OCI-LY7 (cell line): Measurements from ENCODE around the gene MAP1B. TPM values are rescaled to one million over a fixed set of nuclear protein-coding genes. Genes with fewer than 3 reads are reported as not detected.

Experiments
- BruUV-seq: library from RNA; stranded (reverse); fragments of 400-500 nt; replicated peaks from 2 replicates; lab custom pipeline; 2021; lab: Mats Ljungman, UMichigan
- CTCF ChIA-PET: fragments of 300-600 bp; sonication (Branson Sonifier 250); formaldehyde crosslinking; loops from one replicate; lab custom pipeline; 2022; ENCODE audit warnings: antibody characterized with exemption; ENCODE audit not compliant: unreplicated experiment; lab: Charles Lee
- POLR2A ChIA-PET: fragments of 300-600 bp; sonication (Branson Sonifier 250); formaldehyde crosslinking; loops from one replicate; lab custom pipeline; 2022; ENCODE audit warnings: antibody characterized with exemption; lab: Charles Lee
- DNase-seq: peaks from one replicate; pipeline ENCODE4 v3.0.0-alpha.2; 2015; ENCODE audit warnings: low spot score
- H2AFZ ChIP-seq: fragments of 200-600 bp; sonication (generic), shearing (Covaris generic); 2 replicates; pipeline ENCODE4 v1.6.1; 2014; ENCODE audit warnings: mild to moderate bottlenecking, antibody characterized with exemption, low read length, moderate library complexity
- H3K27ac ChIP-seq: fragments of 200-600 bp; sonication (generic); 2 replicates; pipeline ENCODE4 v1.5.1; 2014; ENCODE audit warnings: mixed run types, low read depth, mild to moderate bottlenecking, moderate library complexity, low read length, inconsistent platforms; ENCODE audit not compliant: poor library complexity, severe bottlenecking
- H3K36me3 ChIP-seq: fragments of 200-600 bp; sonication (generic); 2 replicates; pipeline ENCODE4 v1.6.1; 2014; ENCODE audit warnings: mild to moderate bottlenecking, antibody characterized with exemption, low read length, moderate library complexity, mixed read lengths; ENCODE audit not compliant: insufficient read depth
- H3K4me1 ChIP-seq: fragments of 200-600 bp; sonication (generic); 2 replicates; pipeline ENCODE4 v1.5.1; 2014; ENCODE audit warnings: mild to moderate bottlenecking, low read length; ENCODE audit not compliant: insufficient read depth, poor library complexity, severe bottlenecking
- H3K4me2 ChIP-seq: fragments of 200-600 bp; sonication (generic); 2 replicates; pipeline ENCODE4 v1.6.1; 2014; ENCODE audit warnings: mild to moderate bottlenecking, low read length
- H3K4me3 ChIP-seq: fragments of 200-600 bp; sonication (generic); 2 replicates; pipeline ENCODE4 v1.5.1; 2014; ENCODE audit warnings: mild to moderate bottlenecking, low read depth, low read length; ENCODE audit not compliant: poor library complexity, severe bottlenecking
- H3K79me2 ChIP-seq: fragments of 200-600 bp; sonication (generic); 2 replicates; pipeline ENCODE4 v1.6.1; 2016; ENCODE audit warnings: low read depth, mild to moderate bottlenecking, low read length, moderate library complexity, mixed read lengths; ENCODE audit not compliant: insufficient read depth
- H3K9me2 ChIP-seq: fragments of 200-600 bp; sonication (generic); 2 replicates; pipeline ENCODE4 v1.6.1; 2016; ENCODE audit warnings: mild to moderate bottlenecking, low read length, mixed read lengths; ENCODE audit not compliant: insufficient read depth
- H3K9me3 ChIP-seq: fragments of 200-600 bp; sonication (generic); 2 replicates; pipeline ENCODE4 v1.6.1; 2014; ENCODE audit warnings: mild to moderate bottlenecking, mixed run types, low read length, mixed read lengths
- H4K20me1 ChIP-seq: fragments of 200-600 bp; sonication (generic); 2 replicates; pipeline ENCODE4 v1.6.1; 2014; ENCODE audit warnings: mild to moderate bottlenecking, antibody characterized with exemption, low read length, moderate library complexity, mixed read lengths; ENCODE audit not compliant: insufficient read depth
- CTCF ChIP-seq: fragments of 200-600 bp; sonication (generic); conservative IDR thresholded peaks from 2 replicates; pipeline ENCODE4 v1.5.1; 2014; ENCODE audit warnings: mild to moderate bottlenecking, antibody characterized with exemption, low read length, moderate library complexity, mixed read lengths
- EZH2phosphoT487 ChIP-seq: fragments of 200-600 bp; sonication (generic); IDR thresholded peaks from 2 replicates; pipeline ENCODE4 v1.6.1; 2018; ENCODE audit warnings: low read depth, borderline replicate concordance, mild to moderate bottlenecking, mixed run types, antibody characterized with exemption, low read length, moderate library complexity, mixed read lengths
- intact Hi-C: fragments of 100-400 bp; cut with micrococcal nuclease; formaldehyde crosslinking; loops from one replicate; pipeline ENCODE4 v1.10.0; 2022; ENCODE audit not compliant: unreplicated experiment
- total RNA-seq, 2 experiments: library from RNA; depleted of rRNA in 1 of 2; stranded (reverse); fragments of >200 nt in 1 of 2; shearing (Covaris generic) in 1 of 2; gene quantifications; 2 replicates each; pipeline ENCODE4 v1.2.3, GENCODE V29; 2014 to 2022

Gene MAP1B
- total RNA-seq, 2 experiments from 2014 or later: not detected

DNA sequence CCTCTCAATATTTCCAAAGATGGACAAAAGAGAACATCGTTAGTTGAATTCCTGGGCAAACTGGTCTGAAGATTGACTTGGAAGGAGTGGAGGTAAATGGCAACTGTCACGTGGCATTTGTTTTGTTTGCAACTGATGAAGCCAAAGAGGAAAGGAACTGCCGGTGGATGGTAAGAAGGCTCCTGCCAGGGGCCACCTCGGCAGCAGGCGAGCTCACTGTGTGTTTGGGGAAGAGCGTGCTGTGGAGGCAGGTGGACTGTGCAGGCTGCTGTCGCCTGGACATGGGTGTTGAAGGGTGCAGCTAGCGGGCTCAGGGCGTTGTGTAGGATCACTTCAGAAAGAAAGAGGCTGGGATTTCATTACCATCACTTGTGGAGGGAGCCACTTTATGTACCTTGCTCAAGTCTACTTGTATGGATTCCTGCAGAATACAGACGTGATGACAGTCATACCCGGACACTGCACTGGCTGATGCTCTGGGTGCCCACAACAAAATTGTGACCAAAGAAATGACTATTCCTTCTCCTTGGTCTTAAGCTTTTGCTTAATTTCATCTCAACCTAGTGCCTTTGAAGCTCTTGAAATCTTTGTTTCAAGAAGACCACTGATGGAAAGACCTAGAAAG lies 72.7 kb downstream of the MAP1B start:
- H3K4me3 ChIP-seq: no peak overlapping the region
- H3K27ac ChIP-seq: no peak overlapping the region
- CTCF ChIA-PET: no interaction called here
- no peak for DNase-seq
- no peaks in the 10 kb centered on the region for H3K36me3 ChIP-seq
- POLR2A ChIA-PET: interaction anchor here (0.8 to 1.0 kb wide), 2 partner anchors 16 to 207 kb away, joined by 3 to 4 read pairs; no protein-coding TSS in a partner anchor
- no peak overlapping the region for H2AFZ ChIP-seq
- intact Hi-C loops: no loop called here
- no peaks in the 10 kb centered on the region for H4K20me1 ChIP-seq
- TF ChIP-seq CTCF: no peak
- TF ChIP-seq EZH2phosphoT487: no peak
- no peak overlapping the region for H3K4me2 ChIP-seq
- H3K79me2 ChIP-seq: no peaks in the 10 kb centered on the region
- H3K9me3 ChIP-seq: no peaks in the 10 kb centered on the region
- H3K4me1 ChIP-seq: no peaks in the 10 kb centered on the region
- BruUV-seq: no TSS peak
- no peaks in the 10 kb centered on the region for H3K9me2 ChIP-seq

DNA sequence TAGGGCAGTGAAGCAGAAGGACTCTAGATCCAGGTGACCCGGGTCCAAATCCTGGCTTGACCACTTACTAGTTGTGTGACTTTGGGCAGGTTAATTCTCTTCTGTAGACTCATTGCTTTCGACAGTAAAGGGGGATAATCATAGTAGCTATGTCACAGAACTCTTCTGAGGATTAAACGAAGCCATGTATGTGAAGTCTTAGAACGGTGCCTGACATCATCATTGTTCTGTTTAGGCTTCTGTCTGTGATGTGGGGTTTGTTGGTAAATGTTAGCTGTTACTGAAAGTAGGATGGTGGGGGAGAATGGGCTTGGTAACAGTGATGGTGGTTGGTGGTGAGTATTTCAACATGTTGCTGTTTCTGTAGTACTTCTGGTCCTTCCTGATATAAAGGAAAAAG lies 73.7 kb downstream of the MAP1B start:
- Histone ChIP-seq H3K27ac (no peak overlapping the region), H4K20me1 (no peaks in the 10 kb centered on the region), H3K9me3 (no peaks in the 10 kb centered on the region), H3K4me1 (no peaks in the 10 kb centered on the region), H3K79me2 (no peaks in the 10 kb centered on the region), H3K4me3 (no peak overlapping the region), H3K4me2 (no peak overlapping the region), H3K36me3 (no peaks in the 10 kb centered on the region), H3K9me2 (no peaks in the 10 kb centered on the region), H2AFZ (no peak overlapping the region)
- TF ChIP-seq EZH2phosphoT487 (no peak), CTCF (no peak)
- DNase-seq: no peak
- BruUV-seq: no TSS peak
- ChIA-PET POLR2A (interaction anchor here (0.6 to 0.8 kb wide), 3 partner anchors 54 to 208 kb away, joined by 3 to 11 read pairs (median 3); no protein-coding TSS in a partner anchor), CTCF (no interaction called here)
- intact Hi-C loops: no loop called here

GRCh38 chr5:72182686-72183085 lies 75.4 kb downstream of the MAP1B start:
- Histone ChIP-seq H3K9me2 (no peaks in the 10 kb centered on the region), H3K36me3 (no peaks in the 10 kb centered on the region), H2AFZ (no peak overlapping the region), H3K4me3 (no peak overlapping the region), H3K79me2 (no peaks in the 10 kb centered on the region), H3K4me1 (no peaks in the 10 kb centered on the region), H4K20me1 (no peaks in the 10 kb centered on the region), H3K4me2 (no peak overlapping the region), H3K27ac (no peak overlapping the region), H3K9me3 (no peaks in the 10 kb centered on the region)
- DNase-seq: no peak
- no TSS peak for BruUV-seq
- ChIA-PET POLR2A (no interaction called here), CTCF (no interaction called here)
- TF ChIP-seq CTCF (no peak), EZH2phosphoT487 (no peak)
- intact Hi-C loops: no loop called here
